ENCODE results near the gene MKRN3.
"Not testable (repeated sequence)": the region's sequence is repeated elsewhere in the genome, so short reads cannot be mapped to it uniquely, and the experiment has no call there.

The MKRN3 gene

DNA sequence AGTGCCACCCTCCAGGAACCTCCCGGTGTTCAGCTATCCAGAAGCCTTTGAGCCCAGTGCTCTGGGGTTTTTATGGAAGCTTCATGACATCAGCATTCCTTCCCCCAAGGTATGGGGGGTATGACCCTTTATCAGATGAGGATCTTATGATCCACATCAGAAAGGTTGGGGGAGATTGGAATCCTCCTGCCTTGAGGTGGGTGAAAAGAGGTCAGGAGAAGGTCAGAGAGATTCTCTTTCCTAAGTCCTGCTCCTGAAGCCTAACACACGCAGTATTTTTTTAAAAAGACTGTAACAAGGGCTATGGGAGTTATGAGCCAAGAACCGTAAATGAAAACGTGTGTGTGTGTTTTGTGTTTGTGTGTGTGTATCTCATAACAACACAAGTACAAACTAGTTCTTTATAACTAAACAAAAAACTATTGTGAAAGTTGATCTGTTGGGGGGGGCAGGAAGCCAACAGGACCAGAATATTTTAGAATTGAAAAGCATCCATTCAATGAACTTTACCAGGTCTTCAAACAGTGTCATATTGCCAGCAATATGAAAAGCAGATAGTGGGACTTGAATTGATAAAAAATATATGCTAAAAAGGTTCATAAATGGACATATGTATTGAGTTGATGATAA is 13.2 kb downstream of the MKRN3 start:
- no peak overlapping the region for H3K4me3 ChIP-seq (ENCODE audit: low read depth, low read length)

DNA sequence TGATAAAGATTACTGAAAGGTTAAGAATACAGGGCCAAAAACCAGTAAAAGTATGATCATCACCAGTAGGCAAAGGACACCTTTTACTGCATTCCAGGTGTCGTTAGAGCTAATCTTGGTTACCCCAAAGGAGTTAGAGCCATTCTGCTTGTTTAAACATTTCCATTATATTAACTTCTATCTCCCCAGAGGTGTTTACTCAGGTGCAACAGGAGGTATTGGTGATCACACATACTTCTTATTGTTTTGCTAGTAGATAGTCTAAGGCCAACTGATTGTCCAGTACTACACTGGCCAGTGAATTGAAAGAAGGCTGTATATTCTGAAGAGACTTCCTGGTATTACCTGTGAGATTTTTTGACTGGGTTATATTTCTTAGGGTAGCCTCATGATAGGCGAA is 22.8 kb downstream of the MKRN3 start:
- no peak overlapping the region for H3K4me3 ChIP-seq (ENCODE audit: low read depth, low read length)

DNA sequence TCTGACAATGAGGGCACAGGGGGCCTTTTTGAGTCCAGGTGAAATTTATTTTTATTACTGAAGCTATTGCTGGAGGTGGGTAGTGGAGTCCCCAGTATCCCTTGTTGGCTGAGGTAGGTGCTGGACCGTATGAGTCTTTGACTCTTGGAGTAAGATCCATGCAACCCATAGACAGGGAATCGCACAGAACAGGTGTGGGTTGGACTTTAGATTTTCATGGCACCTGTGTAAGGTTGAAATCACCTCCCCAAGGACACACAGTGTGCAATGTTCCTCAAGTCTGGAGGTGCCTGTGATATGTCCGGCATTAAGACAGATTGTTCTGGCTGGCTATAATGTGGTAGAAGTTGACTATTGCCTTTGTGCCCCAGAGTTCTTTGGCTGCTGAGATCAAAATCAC is 23.5 kb downstream of the MKRN3 start:
- H3K4me3 ChIP-seq (ENCODE audit: low read depth, low read length) = no peak overlapping the region

DNA sequence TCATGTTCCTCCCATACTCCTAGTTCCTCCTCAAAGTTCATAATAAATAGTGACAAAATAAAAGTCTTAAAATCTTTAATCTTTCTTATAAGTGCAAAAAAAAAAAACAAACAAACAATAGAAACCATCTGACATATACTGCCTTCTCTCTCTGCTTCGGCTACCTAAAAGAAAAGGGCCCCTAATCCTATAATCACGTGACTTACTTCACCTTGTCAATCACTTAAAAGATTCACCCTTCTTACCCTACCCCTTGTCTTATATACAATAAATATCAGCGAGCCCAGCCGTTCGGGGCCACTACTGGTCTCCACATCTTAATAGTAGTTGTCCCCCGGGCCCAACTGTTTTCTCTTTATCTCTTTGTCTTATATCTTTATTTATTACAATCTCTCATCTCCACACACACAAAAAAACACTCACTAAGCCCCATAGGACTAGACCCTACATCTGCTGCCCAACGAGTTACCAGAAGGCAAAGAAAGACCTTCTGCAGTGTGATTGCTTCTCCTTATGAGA is 28.8 kb downstream of the MKRN3 start:
- H3K4me3 ChIP-seq (ENCODE audit: low read depth, low read length) = no peak overlapping the region

DNA sequence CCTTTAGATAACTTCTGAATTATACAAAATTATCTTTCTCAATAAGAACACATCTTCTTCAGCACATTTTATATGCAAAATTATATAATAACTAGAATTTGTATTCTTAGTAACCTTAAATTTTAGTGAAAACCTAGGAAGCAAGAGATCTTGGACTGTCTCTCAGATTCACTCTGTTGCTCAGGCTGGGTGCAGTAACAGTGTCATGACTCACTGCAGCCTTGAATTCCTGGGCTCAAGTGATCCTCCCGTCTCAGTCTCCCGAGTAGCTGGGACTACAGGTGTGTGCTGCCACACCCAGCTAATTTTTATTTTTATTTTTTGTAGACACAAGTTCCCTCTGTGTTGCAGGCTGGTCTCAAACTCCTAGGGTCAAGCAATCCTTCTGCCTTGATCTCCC is 29.9 kb downstream of the MKRN3 start:
- no peak overlapping the region for H3K4me3 ChIP-seq (ENCODE audit: low read depth, low read length)

DNA sequence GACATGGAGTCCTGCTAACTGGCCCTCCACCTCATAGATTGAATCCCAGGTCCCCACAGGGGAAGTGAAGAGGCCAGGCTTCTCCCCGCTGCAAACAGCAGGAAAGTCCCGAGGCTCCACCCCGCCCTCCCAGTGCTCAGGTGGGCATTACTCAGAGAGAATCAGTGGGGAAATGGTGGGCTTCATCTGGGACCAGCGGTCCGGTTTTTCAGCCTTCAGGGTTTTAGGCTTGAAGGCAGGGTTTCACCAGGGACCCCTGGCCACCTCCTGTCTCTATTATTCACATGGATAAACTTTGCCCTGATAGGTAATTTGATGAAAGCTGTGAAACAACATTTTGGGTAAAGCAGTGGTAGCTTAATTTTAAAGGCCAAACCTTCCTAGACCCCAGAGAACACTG is 31.3 kb downstream of the MKRN3 start:
- H3K4me3 ChIP-seq (ENCODE audit: low read depth, low read length) = no peak overlapping the region

DNA sequence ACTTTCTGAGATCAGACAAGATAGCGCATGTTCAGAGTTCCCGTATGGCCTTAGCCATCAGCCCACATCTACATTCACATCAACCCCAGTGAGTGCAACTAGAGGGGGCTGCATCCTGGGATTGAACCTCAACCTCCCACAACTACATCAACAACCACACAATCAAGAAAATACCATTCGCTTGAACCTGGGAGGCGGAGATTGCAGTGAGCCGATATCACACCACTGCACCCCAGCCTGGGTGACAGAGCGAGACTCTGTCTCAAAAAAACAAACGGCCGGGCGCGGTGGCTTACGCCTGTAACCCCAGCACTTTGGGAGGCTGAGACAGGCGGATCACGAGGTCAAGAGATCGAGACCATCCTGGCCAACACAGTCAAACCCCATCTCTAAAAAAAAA is 31.8 kb downstream of the MKRN3 start:
- H3K4me3 ChIP-seq (ENCODE audit: low read depth, low read length) = not testable (repeated sequence)

DNA sequence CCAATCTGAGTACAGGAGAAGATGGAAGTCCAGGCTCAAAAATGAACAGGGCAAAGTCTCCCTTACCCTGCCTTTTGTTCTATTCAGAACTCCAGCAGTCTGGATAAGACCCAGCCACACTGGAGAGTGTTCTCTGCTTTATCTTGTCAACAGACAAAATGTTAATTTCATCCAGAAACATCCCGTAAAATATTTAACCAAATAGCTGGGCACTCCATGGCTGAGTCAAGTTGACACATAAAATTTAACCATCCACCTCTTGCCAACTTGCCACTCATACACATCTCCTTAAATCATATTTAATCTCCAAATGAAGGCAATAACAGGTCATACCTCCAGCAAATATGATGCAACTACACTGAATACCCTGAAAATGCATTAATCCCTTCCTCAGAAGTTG is 33.6 kb downstream of the MKRN3 start:
- H3K4me3 ChIP-seq (ENCODE audit: low read depth, low read length) = no peak overlapping the region

DNA sequence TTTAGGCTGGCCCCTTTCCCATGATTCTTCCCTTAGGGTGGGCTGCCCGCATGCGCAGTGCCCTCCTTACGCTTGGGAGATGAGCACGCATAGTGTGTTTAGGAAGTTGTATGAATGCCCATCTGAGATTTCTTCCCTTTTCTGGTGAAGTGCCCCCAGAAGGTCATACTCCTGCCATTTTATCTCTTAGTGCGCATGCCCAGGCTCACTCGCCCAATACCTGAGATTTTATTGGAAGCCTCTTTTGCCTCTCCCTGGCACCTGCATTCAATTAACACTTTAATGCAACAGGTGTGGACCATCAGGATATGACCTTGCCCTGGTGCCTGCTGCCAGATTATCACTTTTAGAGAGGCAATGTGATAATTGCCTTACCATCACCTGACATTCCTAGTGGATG is 36.6 kb downstream of the MKRN3 start:
- no peak overlapping the region for H3K4me3 ChIP-seq (ENCODE audit: low read depth, low read length)

DNA sequence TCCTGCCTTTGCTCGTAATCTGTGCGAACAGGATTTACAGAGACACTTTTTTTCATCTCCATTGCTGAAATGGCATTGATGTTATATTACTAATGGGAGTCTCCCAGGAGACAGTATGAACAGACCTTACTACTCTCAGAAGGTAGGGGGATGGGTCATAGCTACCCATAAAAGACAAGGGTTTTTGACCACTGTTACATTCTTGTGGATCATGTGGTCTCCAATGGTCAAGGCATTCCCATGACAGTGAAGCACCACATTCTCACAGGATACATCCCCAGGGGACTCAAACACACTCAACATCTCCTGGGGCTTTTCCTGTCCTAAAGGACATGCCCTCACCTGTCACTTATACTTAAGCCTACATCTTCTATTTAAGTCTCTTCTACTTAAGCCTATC is 40.8 kb downstream of the MKRN3 start:
- H3K4me3 ChIP-seq (ENCODE audit: low read depth, low read length) = no peak overlapping the region

DNA sequence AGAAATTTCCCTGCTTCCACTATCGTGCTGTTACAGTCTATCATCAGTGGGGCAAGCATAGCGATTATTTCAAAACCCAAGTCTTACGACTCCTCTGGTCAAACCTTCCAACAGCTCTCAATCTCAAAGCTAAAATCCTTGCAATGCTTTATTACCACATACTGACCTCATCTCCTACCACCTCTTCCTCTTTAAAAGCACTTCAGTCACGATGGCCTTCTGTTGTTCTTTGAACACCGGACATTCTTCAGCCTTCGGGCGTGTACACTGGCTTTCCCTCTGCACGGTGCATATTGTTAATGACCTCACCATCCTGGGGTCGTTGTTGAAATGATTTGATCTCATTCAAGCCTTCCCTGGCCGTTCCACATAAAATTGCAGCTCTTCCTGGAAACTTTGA is 51.1 kb downstream of the MKRN3 start:
- no peak overlapping the region for H3K4me3 ChIP-seq (ENCODE audit: low read depth, low read length)
